H9 (cell line): Measurements from ENCODE around the gene TRIM67. TPM values are rescaled to one million over a fixed set of nuclear protein-coding genes. Genes with fewer than 3 reads are reported as not detected.

Experiments
- DNase-seq: peaks from one replicate; pipeline ENCODE4 v3.0.0-alpha.2; 2017
- H2AFZ ChIP-seq: one replicate; pipeline ENCODE4 v1.6.1; 2013; ENCODE audit warnings: mild to moderate bottlenecking, low read length, control low read depth, moderate library complexity
- H2AK5ac ChIP-seq: 2 replicates; pipeline ENCODE4 v1.6.1; 2013; ENCODE audit warnings: low read length, control low read depth, mixed read lengths; ENCODE audit not compliant: insufficient read length
- H2BK120ac ChIP-seq: one replicate; pipeline ENCODE4 v1.6.1; 2013; ENCODE audit warnings: low read depth, mild to moderate bottlenecking, low read length, control low read depth, inconsistent platforms; ENCODE audit not compliant: poor library complexity, severe bottlenecking
- H2BK12ac ChIP-seq: 2 replicates; pipeline ENCODE4 v1.6.1; 2013; ENCODE audit warnings: low read length, control low read depth, mixed read lengths, low read depth; ENCODE audit not compliant: insufficient read length
- H2BK15ac ChIP-seq: 2 replicates; pipeline ENCODE4 v1.6.1; 2013; ENCODE audit warnings: low read depth, low read length, control low read depth
- H2BK20ac ChIP-seq: one replicate; pipeline ENCODE4 v1.6.1; 2013; ENCODE audit warnings: low read depth, mild to moderate bottlenecking, low read length, control low read depth, inconsistent platforms; ENCODE audit not compliant: poor library complexity, severe bottlenecking
- H2BK5ac ChIP-seq: 2 replicates; pipeline ENCODE4 v1.6.1; 2013; ENCODE audit warnings: low read length, control low read depth, mixed read lengths; ENCODE audit not compliant: insufficient read length
- H3K14ac ChIP-seq: 2 replicates; pipeline ENCODE4 v1.6.1; 2013; ENCODE audit warnings: low read length, control low read depth; ENCODE audit not compliant: insufficient read depth
- H3K18ac ChIP-seq: 2 replicates; pipeline ENCODE4 v1.6.1; 2013; ENCODE audit warnings: low read depth, mild to moderate bottlenecking, mixed read lengths, low read length, control low read depth; ENCODE audit not compliant: insufficient read length
- H3K23ac ChIP-seq: 2 replicates; pipeline ENCODE4 v1.6.1; 2013; ENCODE audit warnings: low read length, control low read depth, mixed read lengths, low read depth; ENCODE audit not compliant: insufficient read length
- H3K23me2 ChIP-seq: 2 replicates; pipeline ENCODE4 v1.6.1; 2013; ENCODE audit warnings: low read depth, mild to moderate bottlenecking, mixed read lengths, low read length, control low read depth; ENCODE audit not compliant: insufficient read length, poor library complexity, severe bottlenecking
- H3K27ac ChIP-seq: 2 replicates; pipeline ENCODE4 v1.5.1; 2013; ENCODE audit warnings: low read length, control low read depth, mixed read lengths, low read depth; ENCODE audit not compliant: insufficient read length
- H3K27me3 ChIP-seq: 2 replicates; pipeline ENCODE4 v1.6.1; 2013; ENCODE audit warnings: low read length, control low read depth, inconsistent platforms; ENCODE audit not compliant: insufficient read depth
- H3K4ac ChIP-seq: 2 replicates; pipeline ENCODE4 v1.6.1; 2013; ENCODE audit warnings: low read depth, mild to moderate bottlenecking, control low read depth, inconsistent platforms, low read length, moderate library complexity
- H3K4me1 ChIP-seq: 2 replicates; pipeline ENCODE4 v1.6.1; 2013; ENCODE audit warnings: low read length, control low read depth, inconsistent platforms; ENCODE audit not compliant: insufficient read depth
- H3K4me2 ChIP-seq: 2 replicates; pipeline ENCODE4 v1.6.1; 2013; ENCODE audit warnings: low read length, control low read depth, mixed read lengths; ENCODE audit not compliant: insufficient read length, insufficient read depth
- H3K56ac ChIP-seq: 2 replicates; pipeline ENCODE4 v1.6.1; 2013; ENCODE audit warnings: low read depth, mild to moderate bottlenecking, mixed read lengths, low read length, control low read depth; ENCODE audit not compliant: insufficient read length
- H3K79me1 ChIP-seq: 2 replicates; pipeline ENCODE4 v1.6.1; 2013; ENCODE audit warnings: low read depth, mild to moderate bottlenecking, moderate library complexity, low read length, control low read depth, inconsistent platforms; ENCODE audit not compliant: insufficient read depth, poor library complexity, severe bottlenecking
- H3K79me2 ChIP-seq: 2 replicates; pipeline ENCODE4 v1.6.1; 2013; ENCODE audit warnings: low read length, control low read depth, inconsistent platforms; ENCODE audit not compliant: insufficient read depth
- H3K9ac ChIP-seq: 2 replicates; pipeline ENCODE4 v1.6.1; 2013; ENCODE audit warnings: low read length, control low read depth, mixed read lengths; ENCODE audit not compliant: insufficient read length; ENCODE audit errors: extremely low read depth
- H3K9me3 ChIP-seq: one replicate; pipeline ENCODE4 v1.6.1; 2013; ENCODE audit warnings: low read depth, low read length, inconsistent platforms; ENCODE audit not compliant: control insufficient read depth
- H3T11ph ChIP-seq: one replicate; pipeline ENCODE4 v1.6.1; 2013; ENCODE audit warnings: mild to moderate bottlenecking, low read length, control low read depth, inconsistent platforms
- H4K20me1 ChIP-seq: one replicate; pipeline ENCODE4 v1.6.1; 2013; ENCODE audit not compliant: control insufficient read depth, insufficient read length, insufficient read depth
- H4K5ac ChIP-seq: 2 replicates; pipeline ENCODE4 v1.6.1; 2013; ENCODE audit warnings: low read depth, mild to moderate bottlenecking, mixed read lengths, low read length, control low read depth; ENCODE audit not compliant: insufficient read length
- H4K8ac ChIP-seq: replicated peaks from 2 replicates; pipeline ENCODE4 v1.6.1; 2013; ENCODE audit warnings: low read length, control low read depth, mixed read lengths, low read depth; ENCODE audit not compliant: insufficient read length
- H4K91ac ChIP-seq: 2 replicates; pipeline ENCODE4 v1.6.1; 2013; ENCODE audit warnings: low read depth, mild to moderate bottlenecking, moderate library complexity, mixed read lengths, low read length, control low read depth; ENCODE audit not compliant: insufficient read length
- H3K27ac Mint-ChIP-seq, 3 experiments: 2 replicates in 2 of 3; 3 replicates in 1 of 3; pipeline ENCODE4 v1.8.0; 2020 to 2021; ENCODE audit warnings: mixed read lengths in 3 of 3, mild to moderate bottlenecking in 1 of 3, moderate library complexity in 1 of 3
- H3K27me3 Mint-ChIP-seq: 2 replicates; pipeline ENCODE4 v1.8.0; 2021; ENCODE audit warnings: low read depth, mild to moderate bottlenecking, moderate library complexity, mixed read lengths
- H3K36me3 Mint-ChIP-seq, 3 experiments: 2 replicates in 2 of 3; 3 replicates in 1 of 3; pipeline ENCODE4 v1.8.0; 2020 to 2021; ENCODE audit warnings: low read depth in 3 of 3, mixed read lengths in 3 of 3; ENCODE audit not compliant: insufficient read depth in 1 of 3
- H3K4me1 Mint-ChIP-seq, 2 experiments: 2 replicates each; pipeline ENCODE4 v1.8.0; 2020; ENCODE audit warnings: mixed read lengths in 2 of 2
- H3K4me3 Mint-ChIP-seq, 2 experiments: 2 replicates in 1 of 2; 3 replicates in 1 of 2; pipeline ENCODE4 v1.8.0; 2020 to 2021; ENCODE audit warnings: mild to moderate bottlenecking in 2 of 2, mixed read lengths in 2 of 2, moderate library complexity in 1 of 2
- H3K9me3 Mint-ChIP-seq, 2 experiments: 2 replicates in 1 of 2; 3 replicates in 1 of 2; pipeline ENCODE4 v1.8.0; 2020; ENCODE audit warnings: mild to moderate bottlenecking in 2 of 2, mixed read lengths in 2 of 2, moderate library complexity in 1 of 2
- CTCF ChIP-seq: fragments of 200-600 bp; sonication (generic); conservative IDR thresholded peaks from 3 replicates; pipeline ENCODE4 v1.8.0; 2021; ENCODE audit warnings: antibody characterized with exemption, mild to moderate bottlenecking
- WGBS: extraction: QIAGEN DNeasy Blood & Tissue Kit; methylation state at CpG from one replicate; pipeline ENCODE4 v1.1.7; 2013; ENCODE audit warnings: missing lambda C conversion rate, low lambda C conversion rate, mixed read lengths; ENCODE audit not compliant: insufficient read length; ENCODE audit errors: extremely low coverage; 5-methylcytosine and 5-hydroxymethylcytosine counted together
- total RNA-seq: library from RNA; stranded (reverse); gene quantifications from 2 replicates; pipeline ENCODE4 v1.2.1, GENCODE V29; 2021

Gene TRIM67
- total RNA-seq, 1 experiment from 2014 or later: not detected

GRCh38 chr1:231209531-231209930 is 47.7 kb downstream of the TRIM67 start:
- no peaks in the 10 kb centered on the region for H3K36me3 Mint-ChIP-seq
- H3K4me2 ChIP-seq: no peak overlapping the region

More at GRCh38 chr1:231209531-231209930, 47.7 kb downstream of the TRIM67 start:
- H3K9ac ChIP-seq: no peak overlapping the region
- H3K27ac Mint-ChIP-seq: no peak overlapping the region
- H4K5ac ChIP-seq: no peak overlapping the region
- H3K4me3 Mint-ChIP-seq: no peak overlapping the region
- H3K4ac ChIP-seq: no peak overlapping the region
- no peak for DNase-seq
- no peak overlapping the region for H3K56ac ChIP-seq
- no peak overlapping the region for H2BK5ac ChIP-seq
- no peaks in the 10 kb centered on the region for H3K79me1 ChIP-seq
- peaks cover 12 to 13% of the 10 kb centered on the region in 2 experiments for H3K4me1 Mint-ChIP-seq
- no peaks in the 10 kb centered on the region for H3K9me3 ChIP-seq
- no peak overlapping the region for H4K91ac ChIP-seq
- peaks cover 98% of the 10 kb centered on the region for H3K27me3 Mint-ChIP-seq
- peaks cover 27% of the 10 kb centered on the region for H3K27me3 ChIP-seq
- no peaks in the 10 kb centered on the region for H3K4me1 ChIP-seq
- H4K20me1 ChIP-seq: no peaks in the 10 kb centered on the region
- no peak overlapping the region for H3K14ac ChIP-seq
- no peak overlapping the region for H3K18ac ChIP-seq
- no peak overlapping the region for H2BK120ac ChIP-seq
- no peak for TF ChIP-seq CTCF
- no peaks in the 10 kb centered on the region; a peak in 1 of 5 replicates for H3K9me3 Mint-ChIP-seq
- H3K23ac ChIP-seq: no peak overlapping the region
- H2AK5ac ChIP-seq: no peak overlapping the region
- H3K27ac ChIP-seq: no peak overlapping the region
- H2BK15ac ChIP-seq: no peak overlapping the region
- no CpG with 5 or more reads among the region's 5 CpGs for WGBS
- no peak overlapping the region for H2BK20ac ChIP-seq
- no peaks in the 10 kb centered on the region for H3K79me2 ChIP-seq
- no peak overlapping the region for H3T11ph ChIP-seq
- no peak overlapping the region for H2BK12ac ChIP-seq
- H3K23me2 ChIP-seq: no peaks in the 10 kb centered on the region
- H4K8ac ChIP-seq: no peak overlapping the region
- H2AFZ ChIP-seq: no peak overlapping the region
